ENCODE data around the gene LARP1. TPM values are rescaled to one million over a fixed set of nuclear protein-coding genes. Genes with fewer than 3 reads are reported as not detected.

The LARP1 gene
- total RNA-seq, 2 experiments from 2014 or later: 165 to 175 TPM

- Mint-ChIP-seq H3K4me3 (no peak overlapping the region), H3K27me3 (no peaks in the 10 kb centered on the region), H3K9me3 (no peaks in the 10 kb centered on the region), H3K27ac (no peak overlapping the region), H3K36me3 (peaks cover 3% of the 10 kb centered on the region), H3K4me1 (peaks cover 26% of the 10 kb centered on the region)
- ATAC-seq (ENCODE audit: low read depth) (no peak), DNase-seq (no peak)
- POLR2A ChIA-PET: interaction anchor here (1.2 kb wide), 1 partner anchor 11 kb away, joined by 4 read pairs; no protein-coding TSS in a partner anchor
These were observed 23.4 kb downstream of the LARP1 start for GRCh38 chr5:154778534-154778933.

- no peak for ATAC-seq (ENCODE audit: low read depth)
- no peak overlapping the region for H3K4me3 Mint-ChIP-seq
- no peaks in the 10 kb centered on the region for H3K9me3 Mint-ChIP-seq
- peaks cover 29% of the 10 kb centered on the region for H3K4me1 Mint-ChIP-seq
- H3K27ac Mint-ChIP-seq: no peak overlapping the region
- DNase-seq: no peak
- H3K36me3 Mint-ChIP-seq: peaks cover 1% of the 10 kb centered on the region
- POLR2A ChIA-PET: interaction anchor here (1.2 kb wide), 1 partner anchor 11 kb away, joined by 4 read pairs; no protein-coding TSS in a partner anchor
- no peaks in the 10 kb centered on the region for H3K27me3 Mint-ChIP-seq
These were observed 23.9 kb downstream of the LARP1 start for GRCh38 chr5:154779105-154779504.

- Mint-ChIP-seq H3K27me3 (no peaks in the 10 kb centered on the region), H3K4me3 (no peak overlapping the region), H3K27ac (no peak overlapping the region), H3K36me3 (peaks cover 1% of the 10 kb centered on the region), H3K9me3 (no peaks in the 10 kb centered on the region), H3K4me1 (peaks cover 30% of the 10 kb centered on the region)
- DNase-seq: no peak
- POLR2A ChIA-PET: no interaction called here
- ATAC-seq (ENCODE audit: low read depth): no peak
These were observed 25.0 kb downstream of the LARP1 start for GRCh38 chr5:154780128-154780527.

- ATAC-seq (ENCODE audit: low read depth) (no peak), DNase-seq (no peak)
- Mint-ChIP-seq H3K27me3 (no peaks in the 10 kb centered on the region), H3K36me3 (peaks cover 1% of the 10 kb centered on the region), H3K4me3 (no peak overlapping the region), H3K27ac (no peak overlapping the region), H3K4me1 (peaks cover 35% of the 10 kb centered on the region), H3K9me3 (no peaks in the 10 kb centered on the region)
- POLR2A ChIA-PET: interaction anchor here (1.6 kb wide), 1 partner anchor 47 kb away, joined by 3 read pairs; no protein-coding TSS in a partner anchor
These were observed 27.1 kb downstream of the LARP1 start for GRCh38 chr5:154782326-154782725.

GRCh38 chr5:154782812-154783592 lies 27.8 kb downstream of the LARP1 start:
- POLR2A ChIA-PET: no interaction called here
- peaks cover 42% of the 10 kb centered on the region for H3K4me1 Mint-ChIP-seq
- H3K36me3 Mint-ChIP-seq: peaks cover 1% of the 10 kb centered on the region
- H3K4me3 Mint-ChIP-seq: no peak overlapping the region
- no peaks in the 10 kb centered on the region for H3K27me3 Mint-ChIP-seq
- no peak for DNase-seq
- no peak for ATAC-seq (ENCODE audit: low read depth)
- no peaks in the 10 kb centered on the region for H3K9me3 Mint-ChIP-seq
- peak overlapping the region; percentile 21 for H3K27ac Mint-ChIP-seq

- ATAC-seq (ENCODE audit: low read depth): peak; percentile 15
These were observed 28.7 kb downstream of the LARP1 start for GRCh38 chr5:154783774-154784460.

GRCh38 chr5:154784856-154785255 lies 29.7 kb downstream of the LARP1 start:
- Mint-ChIP-seq H3K9me3 (no peaks in the 10 kb centered on the region), H3K4me1 (peaks cover 40% of the 10 kb centered on the region), H3K27me3 (no peaks in the 10 kb centered on the region), H3K4me3 (no peak overlapping the region), H3K27ac (no peak overlapping the region), H3K36me3 (peaks cover 3% of the 10 kb centered on the region)
- ATAC-seq (ENCODE audit: low read depth) (no peak), DNase-seq (no peak)
- POLR2A ChIA-PET: no interaction called here

More at GRCh38 chr5:154783774-154784460, 28.7 kb downstream of the LARP1 start:
- no peaks in the 10 kb centered on the region for H3K27me3 Mint-ChIP-seq
- peaks cover 3% of the 10 kb centered on the region for H3K36me3 Mint-ChIP-seq
- no peaks in the 10 kb centered on the region for H3K9me3 Mint-ChIP-seq
- POLR2A ChIA-PET: interaction anchor here (0.6 kb wide), 1 partner anchor 132 kb away, joined by 4 read pairs; no protein-coding TSS in a partner anchor
- peaks cover 44% of the 10 kb centered on the region for H3K4me1 Mint-ChIP-seq
- no peak overlapping the region for H3K27ac Mint-ChIP-seq
- no peak overlapping the region for H3K4me3 Mint-ChIP-seq
- no peak for DNase-seq

GRCh38 chr5:154786414-154786813 lies 31.2 kb downstream of the LARP1 start:
- H3K36me3 Mint-ChIP-seq: peaks cover 5% of the 10 kb centered on the region
- H3K27ac Mint-ChIP-seq: no peak overlapping the region
- ATAC-seq (ENCODE audit: low read depth): no peak
- peaks cover 38% of the 10 kb centered on the region for H3K4me1 Mint-ChIP-seq
- H3K27me3 Mint-ChIP-seq: no peaks in the 10 kb centered on the region
- no peak for DNase-seq
- H3K9me3 Mint-ChIP-seq: no peaks in the 10 kb centered on the region
- POLR2A ChIA-PET: no interaction called here
- no peak overlapping the region for H3K4me3 Mint-ChIP-seq

- POLR2A ChIA-PET: no interaction called here
- Mint-ChIP-seq H3K36me3 (peaks cover 11% of the 10 kb centered on the region), H3K27ac (peak overlapping the region; percentile 67), H3K9me3 (no peaks in the 10 kb centered on the region), H3K27me3 (no peaks in the 10 kb centered on the region), H3K4me1 (peaks cover 46% of the 10 kb centered on the region), H3K4me3 (peak overlapping the region; percentile 29)
- ATAC-seq (ENCODE audit: low read depth) (no peak), DNase-seq (no peak)
These were observed 33.0 kb downstream of the LARP1 start for GRCh38 chr5:154788212-154788611.

GRCh38 chr5:154791535-154791934 lies 36.4 kb downstream of the LARP1 start:
- Mint-ChIP-seq H3K4me3 (no peak overlapping the region), H3K27me3 (no peaks in the 10 kb centered on the region), H3K4me1 (peaks cover 29% of the 10 kb centered on the region), H3K36me3 (peaks cover 20% of the 10 kb centered on the region), H3K9me3 (no peaks in the 10 kb centered on the region), H3K27ac (no peak overlapping the region)
- no peak for ATAC-seq (ENCODE audit: low read depth)
- no peak for DNase-seq
- POLR2A ChIA-PET: interaction anchor here (0.7 kb wide), 1 partner anchor 10 kb away, joined by 3 read pairs; no protein-coding TSS in a partner anchor

- DNase-seq (no peak), ATAC-seq (ENCODE audit: low read depth) (no peak)
- POLR2A ChIA-PET: interaction anchor here (0.5 kb wide), 1 partner anchor 57 kb away, joined by 3 read pairs; no protein-coding TSS in a partner anchor
- Mint-ChIP-seq H3K9me3 (no peaks in the 10 kb centered on the region), H3K4me3 (no peak overlapping the region), H3K36me3 (peaks cover 24% of the 10 kb centered on the region), H3K27ac (no peak overlapping the region), H3K4me1 (peaks cover 17% of the 10 kb centered on the region), H3K27me3 (no peaks in the 10 kb centered on the region)
These were observed 38.7 kb downstream of the LARP1 start for GRCh38 chr5:154793599-154794524.

GRCh38 chr5:154794525-154795234 lies 39.5 kb downstream of the LARP1 start:
- no peak overlapping the region for H3K4me3 Mint-ChIP-seq
- DNase-seq (no peak), ATAC-seq (ENCODE audit: low read depth) (no peak)
- H3K27ac Mint-ChIP-seq: no peak overlapping the region
- H3K9me3 Mint-ChIP-seq: no peaks in the 10 kb centered on the region
- peaks cover 24% of the 10 kb centered on the region for H3K4me1 Mint-ChIP-seq
- POLR2A ChIA-PET: no interaction called here
- no peaks in the 10 kb centered on the region for H3K27me3 Mint-ChIP-seq
- peaks cover 30% of the 10 kb centered on the region for H3K36me3 Mint-ChIP-seq

Data from activated naive CD8-positive, alpha-beta T cell treated with anti-CD3 and anti-CD28 coated beads, Interleukin-2, amount 10 ng/mL, durations not matched to agents 7 days and 5 days (primary cell).